Omental fat pad (tissue), 4 donors: Measurements from ENCODE around the gene KIF21B. TPM values are rescaled to one million over a fixed set of nuclear protein-coding genes. Genes with fewer than 3 reads are reported as not detected.

Experiments
- ATAC-seq: fragments of 150-250 bp; one replicate; pipeline ENCODE4 v1.9.1; 2016; ENCODE audit warnings: mild to moderate bottlenecking, moderate library complexity; ENCODE audit not compliant: low FRiP score
- DNase-seq: peaks from one replicate; pipeline ENCODE4 v3.0.0-alpha.2; 2019; ENCODE audit warnings: low spot score
- total RNA-seq, 4 donors: library from RNA; depleted of rRNA; stranded (reverse); fragments of >200 nt; gene quantifications; one replicate each; pipeline ENCODE4 v1.1.0, GENCODE V29; 2016
- TF ChIP-seq, protein P1 (sequence below), 3 donors: fragments of 450-650 bp; IDR thresholded peaks; one replicate each; pipeline ENCODE4 v1.5.1; 2016 to 2017; ENCODE audit warnings: antibody characterized with exemption in 3 of 3, mild to moderate bottlenecking in 3 of 3, moderate library complexity in 2 of 3

KIF21B gene
- total RNA-seq, 4 donors from 2014 or later = 0.93 to 6.1 (median 3.7) TPM

DNA sequence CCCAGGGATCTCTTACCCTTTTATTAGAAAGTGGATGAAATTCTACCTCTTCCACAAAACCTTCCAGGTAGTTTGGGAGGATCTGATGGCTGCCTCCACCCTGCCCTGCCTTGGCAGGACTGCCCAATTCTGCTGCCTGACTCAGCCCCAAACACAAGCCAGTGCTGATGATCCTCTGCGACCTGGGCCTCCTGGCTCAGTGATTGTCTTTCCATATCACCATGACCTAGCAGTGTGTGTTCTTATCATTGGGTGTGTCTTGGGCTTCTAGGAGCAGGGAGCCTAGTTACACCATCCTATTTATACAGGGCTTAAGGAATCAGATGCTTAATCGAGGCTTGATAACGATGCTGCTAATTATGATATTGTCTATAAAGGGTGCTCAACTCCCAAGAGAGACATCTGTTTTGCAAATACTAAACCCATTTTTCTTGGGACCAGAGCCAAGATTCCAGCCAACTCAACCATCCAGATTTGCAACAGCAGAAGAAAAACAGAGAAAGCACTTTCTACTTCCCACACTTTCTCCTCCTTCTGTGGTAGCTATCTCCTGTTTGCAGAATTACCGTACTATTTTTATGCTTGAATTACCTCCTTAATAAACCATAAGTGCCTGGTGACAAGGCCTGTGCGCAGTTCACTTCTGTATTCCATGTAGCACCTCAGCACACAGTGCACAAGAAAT is 36.5 kb upstream of the KIF21B start:
- no peak for ATAC-seq
- TF ChIP-seq, protein P1, sequence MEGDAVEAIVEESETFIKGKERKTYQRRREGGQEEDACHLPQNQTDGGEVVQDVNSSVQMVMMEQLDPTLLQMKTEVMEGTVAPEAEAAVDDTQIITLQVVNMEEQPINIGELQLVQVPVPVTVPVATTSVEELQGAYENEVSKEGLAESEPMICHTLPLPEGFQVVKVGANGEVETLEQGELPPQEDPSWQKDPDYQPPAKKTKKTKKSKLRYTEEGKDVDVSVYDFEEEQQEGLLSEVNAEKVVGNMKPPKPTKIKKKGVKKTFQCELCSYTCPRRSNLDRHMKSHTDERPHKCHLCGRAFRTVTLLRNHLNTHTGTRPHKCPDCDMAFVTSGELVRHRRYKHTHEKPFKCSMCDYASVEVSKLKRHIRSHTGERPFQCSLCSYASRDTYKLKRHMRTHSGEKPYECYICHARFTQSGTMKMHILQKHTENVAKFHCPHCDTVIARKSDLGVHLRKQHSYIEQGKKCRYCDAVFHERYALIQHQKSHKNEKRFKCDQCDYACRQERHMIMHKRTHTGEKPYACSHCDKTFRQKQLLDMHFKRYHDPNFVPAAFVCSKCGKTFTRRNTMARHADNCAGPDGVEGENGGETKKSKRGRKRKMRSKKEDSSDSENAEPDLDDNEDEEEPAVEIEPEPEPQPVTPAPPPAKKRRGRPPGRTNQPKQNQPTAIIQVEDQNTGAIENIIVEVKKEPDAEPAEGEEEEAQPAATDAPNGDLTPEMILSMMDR (IDR thresholded peaks at IDR 0.05) = no peak
- no peak for DNase-seq

DNA sequence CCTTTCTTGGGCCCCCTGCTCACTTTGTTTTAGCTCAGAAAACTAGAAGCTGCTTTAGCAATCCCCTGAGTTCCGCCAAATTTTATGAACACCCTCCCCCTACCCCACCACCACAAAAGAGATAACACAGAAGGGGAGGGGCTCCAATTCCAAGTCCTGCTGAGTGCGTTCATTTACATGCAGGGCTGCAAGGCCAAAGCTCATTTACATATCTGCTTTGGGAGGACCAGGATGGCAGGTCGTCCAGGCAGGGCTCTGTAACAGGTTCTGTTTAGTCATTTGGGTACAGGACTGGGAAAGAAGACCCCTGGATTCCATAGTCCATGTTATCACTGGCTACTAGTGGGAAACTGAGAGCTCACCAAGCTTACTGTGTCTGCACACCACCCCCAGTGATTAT is 35.9 kb upstream of the KIF21B start:
- TF ChIP-seq, protein P1 (IDR thresholded peaks at IDR 0.05) = no peak

DNA sequence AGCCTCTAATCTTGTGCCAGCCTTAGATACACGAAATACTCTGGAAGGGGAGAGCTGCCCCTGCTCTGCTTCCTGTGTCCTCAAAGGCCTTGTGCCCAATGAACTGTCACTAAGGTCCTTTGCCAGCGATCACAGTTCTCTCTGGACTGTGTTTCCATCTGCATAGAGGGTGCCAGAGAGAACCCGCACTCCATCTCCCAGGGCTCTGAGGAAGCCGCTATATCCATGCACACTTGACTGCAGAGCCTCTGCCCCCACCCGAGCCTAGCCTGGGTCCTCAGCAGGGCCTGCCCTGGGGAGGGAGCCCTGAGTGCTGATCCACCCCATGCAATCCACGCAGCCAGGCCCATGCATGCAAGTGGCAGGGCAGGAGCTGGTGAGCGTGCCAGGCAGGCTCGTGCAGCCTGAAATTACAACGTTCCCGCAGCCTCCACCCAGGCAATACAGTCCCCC is 30.6 kb upstream of the KIF21B start:
- no peak for ATAC-seq
- no peak for DNase-seq
- TF ChIP-seq, protein P1 (IDR thresholded peaks at IDR 0.05) = no peak

More for the DNA sequence above, 35.9 kb upstream of the KIF21B start:
- ATAC-seq = no peak
- DNase-seq = no peak

DNA sequence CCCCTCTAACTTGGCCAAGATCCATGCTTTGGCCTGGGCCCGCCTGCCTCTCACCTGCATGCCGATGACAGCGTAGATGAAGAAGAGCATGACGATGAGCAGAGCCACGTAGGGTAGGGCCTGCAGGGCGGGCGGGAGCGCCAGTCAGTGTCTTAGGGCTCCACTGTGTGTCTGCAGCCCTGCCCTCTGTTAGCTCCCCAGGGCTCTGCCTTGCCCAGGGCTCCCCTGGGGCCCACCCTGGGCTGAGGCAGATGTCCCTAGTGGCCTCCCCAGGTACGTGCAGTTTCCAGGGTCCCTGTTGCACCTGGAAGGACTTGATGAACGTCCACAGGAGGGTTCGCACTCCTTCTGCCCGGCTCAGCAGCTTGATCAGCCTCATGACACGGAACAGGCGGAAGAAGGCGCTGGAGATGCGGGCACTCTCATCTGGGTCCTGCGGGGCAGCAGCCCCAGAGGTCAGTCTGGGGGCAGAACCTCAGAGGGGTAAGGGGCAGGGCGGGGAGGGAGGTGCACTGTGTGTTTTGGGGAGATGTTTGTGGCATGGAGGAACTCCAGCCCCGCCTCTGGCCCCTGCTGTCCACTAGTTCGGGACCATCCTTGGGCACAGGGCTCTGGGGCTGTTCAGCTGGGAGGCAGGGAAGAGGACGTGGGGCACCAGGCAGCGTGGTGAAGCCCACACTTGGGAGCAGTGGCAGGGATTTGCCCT is 29.8 kb upstream of the KIF21B start:
- TF ChIP-seq, protein P1 (IDR thresholded peaks at IDR 0.05) = no peak
- DNase-seq = no peak
- ATAC-seq = no peak

DNA sequence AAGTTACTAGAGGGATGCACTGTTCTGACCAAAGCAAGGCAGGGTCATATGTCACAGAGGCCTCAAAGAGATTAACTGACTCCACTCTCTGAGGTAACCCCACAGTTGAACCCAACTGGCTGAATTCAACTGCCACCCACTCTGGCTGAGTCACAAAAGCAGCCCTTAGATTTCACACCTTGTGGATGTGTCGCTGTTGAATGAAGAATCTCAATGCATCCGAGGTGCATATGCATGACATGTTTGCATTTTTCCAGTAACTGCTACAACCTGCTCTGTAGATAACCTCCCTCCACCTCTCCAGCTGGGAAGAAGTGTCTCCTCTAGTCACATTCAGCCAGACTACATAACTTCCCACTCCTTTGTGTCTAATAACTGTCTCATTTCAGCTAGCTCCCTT is 27.9 kb upstream of the KIF21B start:
- no peak for ATAC-seq
- TF ChIP-seq, protein P1 (IDR thresholded peaks at IDR 0.05) = no peak
- DNase-seq = no peak

DNA sequence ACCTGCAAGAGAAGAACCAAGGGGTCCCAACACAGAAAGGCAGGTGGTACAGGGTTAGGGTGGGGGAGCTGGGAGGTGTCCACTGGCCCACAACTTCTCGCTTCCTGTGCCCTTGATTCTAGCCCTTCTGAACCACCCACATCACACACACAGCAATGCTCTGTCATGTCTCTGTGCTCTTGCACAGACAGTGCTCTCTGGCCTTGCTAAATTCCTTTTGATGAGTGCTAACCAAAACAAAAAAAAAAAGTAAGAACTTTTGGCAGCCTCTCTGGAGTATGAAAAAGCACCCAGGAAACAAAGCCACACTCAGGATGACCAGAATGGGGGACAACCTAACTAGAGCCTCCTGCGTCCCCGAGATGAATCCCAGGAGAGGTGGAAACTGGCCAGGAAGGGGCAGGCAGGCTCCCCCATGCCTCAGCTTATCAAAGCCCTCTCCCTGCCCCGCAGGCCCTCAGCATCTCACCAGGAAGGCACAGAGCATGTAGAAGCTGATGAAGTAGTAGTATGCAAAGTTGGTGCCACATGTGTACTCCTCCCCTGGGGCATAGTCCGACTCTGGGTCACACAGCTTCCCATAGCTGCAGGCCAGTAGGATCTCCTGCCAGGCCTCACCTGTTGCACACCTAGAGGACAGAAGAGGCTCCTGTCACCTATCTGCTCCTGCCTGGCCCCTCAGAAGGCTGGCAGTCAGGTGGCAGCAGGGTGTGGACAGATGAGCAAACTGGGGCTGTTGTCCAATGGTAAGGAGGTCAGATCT is 27.2 kb upstream of the KIF21B start:
- ATAC-seq (no peak), DNase-seq (no peak)
- TF ChIP-seq, protein P1 (IDR thresholded peaks at IDR 0.05) = no peak
